ENCODE data around the gene WIPF2.
"Not testable (repeated sequence)": the region's sequence is repeated elsewhere in the genome, so short reads cannot be mapped to it uniquely, and the experiment has no call there.

Gene WIPF2

GRCh38 chr17:40299159-40299757, 80.2 kb downstream of the WIPF2 start:
- not testable (repeated sequence) for DNase-seq

DNA sequence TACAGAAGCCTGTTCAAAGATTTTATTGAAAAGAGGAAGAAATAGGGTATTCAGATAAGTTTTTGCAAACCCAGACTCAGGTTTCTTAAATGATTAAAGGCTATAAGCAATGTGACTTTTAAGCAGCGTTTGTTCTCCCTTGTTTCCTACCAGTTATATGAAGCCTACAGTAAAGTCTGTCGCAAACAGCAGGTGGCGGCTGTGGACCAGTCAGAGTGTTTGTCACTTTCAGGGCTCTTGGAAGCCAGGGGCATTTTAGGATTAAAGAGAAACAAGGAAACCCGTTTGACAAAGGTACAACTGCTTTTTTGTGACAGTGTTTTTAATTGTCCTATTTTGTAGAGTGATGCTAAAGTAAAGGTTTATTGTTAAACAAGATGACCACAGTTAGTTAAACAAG, 82.2 kb downstream of the WIPF2 start:
- no peak for DNase-seq

DNA sequence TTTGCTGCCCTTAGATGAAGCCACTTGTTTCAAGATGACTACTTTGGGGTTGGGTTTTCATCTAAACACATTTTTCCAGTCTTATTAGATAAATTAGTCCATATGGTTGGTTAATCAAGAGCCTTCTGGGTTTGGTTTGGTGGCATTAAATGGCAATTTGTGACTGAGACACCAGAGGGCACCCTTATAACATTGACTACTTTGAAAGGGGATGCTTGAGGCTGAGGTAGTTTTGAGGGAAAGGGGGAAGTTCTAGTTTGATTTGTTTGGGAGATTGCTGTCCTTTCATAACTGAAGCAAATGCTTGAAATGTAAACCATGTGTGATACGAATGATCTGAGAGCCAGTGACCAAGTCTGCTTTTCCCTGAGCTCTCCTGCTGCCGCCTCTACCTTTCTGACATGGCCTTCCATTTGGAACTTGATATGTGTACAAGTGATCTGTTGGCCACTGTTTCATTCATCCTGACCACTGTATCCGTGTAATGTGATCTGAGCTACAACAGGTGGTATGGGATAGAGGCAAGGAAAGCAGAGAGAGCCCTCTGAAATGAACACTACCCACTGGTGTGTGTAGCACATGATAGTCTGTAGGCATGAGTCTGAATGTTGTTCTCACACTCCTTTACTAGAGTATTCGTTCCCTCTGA, 84.0 kb downstream of the WIPF2 start:
- no peak for DNase-seq

DNA sequence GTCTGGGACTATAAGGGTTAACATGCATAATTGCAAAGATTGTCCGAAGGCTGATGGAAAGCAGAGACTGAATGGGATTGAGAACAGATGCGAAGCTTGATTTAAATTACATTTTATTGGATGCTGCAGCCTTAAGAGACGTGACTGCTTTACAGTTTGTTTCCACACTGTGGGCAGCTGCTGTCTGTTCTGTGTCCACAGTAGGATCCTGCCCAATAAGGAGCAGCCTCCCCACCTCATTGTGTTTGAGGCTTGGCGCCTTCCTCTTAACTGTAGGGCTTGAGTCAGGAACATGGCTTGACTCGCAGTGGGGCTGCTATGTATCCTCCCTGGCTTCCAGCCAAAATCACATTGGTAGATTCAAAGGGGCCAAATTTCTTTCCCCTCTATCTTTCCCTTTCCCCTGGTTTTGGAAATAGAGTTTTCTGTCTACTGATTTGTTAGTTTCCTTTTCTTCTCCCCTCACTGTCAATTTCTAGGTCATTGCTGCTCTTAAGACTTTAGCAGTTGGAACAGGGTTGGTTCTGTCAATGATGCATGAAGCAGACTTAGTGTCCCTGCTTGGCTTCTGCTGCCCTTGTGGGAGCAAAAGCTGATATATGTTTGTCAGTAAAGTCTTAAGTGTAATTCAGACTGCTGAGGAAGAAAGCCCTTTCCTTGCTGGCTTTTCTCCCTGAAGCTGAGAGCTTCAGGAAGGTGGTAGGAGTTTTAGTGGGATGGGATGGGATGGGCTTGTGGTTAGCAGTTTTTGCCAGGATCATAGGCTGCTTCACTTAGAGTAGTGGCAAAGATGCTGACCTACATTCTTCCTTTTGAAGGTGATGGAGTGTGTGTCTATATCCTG, 84.8 kb downstream of the WIPF2 start:
- DNase-seq, result no peak

GRCh38 chr17:40304552-40304863, 85.4 kb downstream of the WIPF2 start:
- DNase-seq, result not testable (repeated sequence)

GRCh38 chr17:40304866-40305265, 85.8 kb downstream of the WIPF2 start:
- DNase-seq, result not testable (repeated sequence)

GRCh38 chr17:40306395-40306794, 87.3 kb downstream of the WIPF2 start:
- DNase-seq, result no peak

- no peak for DNase-seq
These were observed 88.1 kb downstream of the WIPF2 start for GRCh38 chr17:40307001-40307730.

- DNase-seq, result no peak
These were observed 88.7 kb downstream of the WIPF2 start for GRCh38 chr17:40307740-40308239.

GRCh38 chr17:40309031-40309948, 90.2 kb downstream of the WIPF2 start, which contains the start of gene RARA:
Gene RARA, plus strand, starts transcription at chr17:40309180. Its CDS starts 22,039 bp downstream, at chr17:40331219.
- no peak for DNase-seq

- no peak for DNase-seq
These were observed 90.9 kb downstream of the WIPF2 start for GRCh38 chr17:40309949-40310510.

DNA sequence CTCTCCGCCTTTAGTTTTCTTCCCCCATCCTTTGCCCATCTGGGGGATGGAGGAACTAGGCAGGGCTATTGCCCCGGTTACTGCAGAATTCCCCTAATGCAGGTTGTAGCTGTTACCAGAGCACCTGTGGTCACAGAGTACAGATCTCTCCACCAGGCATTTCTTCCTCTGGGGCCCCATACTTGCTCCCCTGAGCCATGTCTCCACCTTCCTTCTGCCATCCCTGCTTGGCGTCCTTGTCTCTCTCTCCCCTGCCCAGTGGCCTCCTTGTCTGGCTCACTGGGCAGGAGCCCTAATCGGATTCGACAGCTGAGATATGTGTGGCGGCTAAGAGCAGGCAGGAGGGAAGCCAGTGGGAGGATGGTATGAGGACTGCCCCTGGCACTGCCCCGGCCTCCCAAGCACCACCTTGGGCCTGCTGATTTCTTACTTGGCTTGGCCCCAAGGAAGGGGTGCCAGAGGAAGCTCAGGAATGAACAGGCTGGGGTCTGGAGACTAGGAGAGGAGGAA, 91.8 kb downstream of the WIPF2 start:
- no peak for DNase-seq

DNA sequence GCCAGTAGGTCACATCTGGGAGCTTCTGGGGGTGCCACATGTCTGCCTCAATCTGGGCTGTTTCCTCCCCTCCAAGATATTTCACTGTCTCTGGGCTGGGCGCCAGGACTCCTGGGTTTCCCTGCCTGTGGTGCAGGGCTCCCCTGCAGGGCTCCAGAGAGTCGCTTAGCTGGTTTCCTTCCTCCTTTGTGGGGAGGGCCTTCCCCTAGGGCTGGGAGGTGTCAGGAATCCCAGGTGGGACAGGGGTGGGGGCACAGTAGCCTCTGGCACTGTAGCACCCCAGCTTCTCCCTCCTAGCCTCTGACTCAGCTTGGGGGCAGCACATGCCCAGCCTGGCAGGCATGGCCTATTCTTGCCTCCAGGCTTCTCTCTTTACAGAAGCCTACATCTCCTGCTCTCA, 92.5 kb downstream of the WIPF2 start:
- no peak for DNase-seq

DNA sequence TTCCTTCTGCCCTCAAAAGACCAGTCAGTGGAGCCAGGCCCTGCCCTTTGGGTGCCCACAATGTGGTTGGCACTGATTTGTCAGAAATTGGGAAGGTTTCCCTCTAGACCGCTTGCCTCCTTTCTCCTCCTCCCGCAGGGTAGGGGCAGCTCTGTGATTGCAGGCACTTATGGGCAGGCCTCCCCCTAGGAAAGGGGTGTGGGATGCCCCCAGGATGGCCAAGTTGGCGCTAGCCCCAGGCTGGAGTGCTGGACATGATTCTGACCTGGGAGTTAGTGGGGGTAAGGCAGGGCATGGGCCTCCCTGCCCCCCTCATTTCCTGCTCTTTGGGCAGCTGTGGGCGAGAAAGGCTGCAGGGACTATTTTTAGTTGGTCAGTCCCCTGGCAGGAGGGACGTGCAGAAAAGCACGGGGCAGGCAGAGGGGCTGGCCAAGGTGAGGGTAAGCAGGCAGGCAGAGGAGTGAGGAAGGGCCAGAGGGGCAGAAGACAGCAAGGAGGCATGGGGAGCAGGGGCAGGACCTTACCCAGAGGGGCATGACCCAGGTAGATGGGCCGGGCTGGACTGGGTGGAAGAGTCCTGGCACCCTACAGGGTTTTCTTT, 93.1 kb downstream of the WIPF2 start:
- no peak for DNase-seq

GRCh38 chr17:40312893-40313667, 94.0 kb downstream of the WIPF2 start:
- no peak for DNase-seq

DNA sequence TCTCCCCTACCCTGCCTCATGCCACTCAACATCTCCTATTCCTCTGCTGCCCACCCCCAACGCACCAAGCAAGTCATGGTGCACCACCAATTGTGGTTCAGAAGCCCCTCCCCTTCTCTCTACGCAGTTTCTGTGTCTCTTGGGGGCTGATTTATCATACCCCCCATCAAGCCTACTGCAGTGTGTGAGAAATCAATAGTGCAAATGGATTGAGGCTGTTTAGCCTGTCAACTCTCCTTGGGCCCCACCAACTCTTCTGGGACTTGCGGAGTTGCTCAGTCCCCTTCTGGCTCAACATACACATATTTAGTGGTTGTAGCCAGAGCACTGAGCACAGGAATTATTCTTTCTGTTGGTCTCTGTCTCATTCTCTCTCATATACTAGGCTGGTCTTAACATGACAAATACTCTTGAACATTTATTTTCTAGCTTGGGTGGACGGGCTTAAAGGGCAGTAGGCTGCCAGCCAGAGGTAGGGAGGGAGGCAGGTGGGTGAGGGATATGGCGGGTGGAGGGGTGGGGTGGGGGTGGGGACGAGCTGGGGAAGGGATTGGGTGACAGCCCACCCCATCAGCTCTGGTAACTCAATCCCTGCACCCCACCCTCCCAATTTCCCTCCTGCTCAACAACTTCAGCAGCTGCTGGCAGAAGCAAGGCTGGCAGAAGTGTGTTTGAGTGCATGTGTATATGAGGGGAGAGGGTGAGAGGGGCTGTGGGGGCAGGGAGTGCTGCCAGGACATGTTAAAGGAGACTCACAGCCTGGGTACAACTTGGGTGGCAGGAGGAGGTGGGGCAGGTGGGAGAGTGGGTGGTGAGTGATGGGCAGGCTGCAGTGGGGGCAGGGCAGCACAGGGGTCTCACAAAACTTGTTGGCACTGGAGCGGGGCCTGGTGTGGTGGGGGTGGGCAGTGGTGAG, 94.8 kb downstream of the WIPF2 start:
- no peak for DNase-seq

DNA sequence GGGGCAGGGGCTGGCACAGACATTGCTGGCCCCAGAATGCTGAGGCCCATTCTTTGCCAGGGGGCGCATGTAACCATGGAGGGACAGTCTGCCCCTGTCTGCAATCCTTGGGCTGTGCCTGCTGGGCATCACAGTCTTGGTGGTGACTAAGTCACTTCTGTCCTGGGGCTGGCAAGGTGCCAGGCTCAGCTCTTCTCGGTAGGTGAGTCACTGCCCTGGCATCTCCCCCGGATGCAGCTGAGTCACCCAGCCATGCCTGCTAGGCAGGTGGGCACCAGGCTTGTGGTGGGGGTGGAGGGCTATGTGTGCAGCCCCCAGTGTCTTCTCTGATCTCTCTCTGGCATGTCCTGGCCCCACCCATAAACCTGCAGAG, 95.5 kb downstream of the WIPF2 start:
- peak; percentile 82 for DNase-seq

DNA sequence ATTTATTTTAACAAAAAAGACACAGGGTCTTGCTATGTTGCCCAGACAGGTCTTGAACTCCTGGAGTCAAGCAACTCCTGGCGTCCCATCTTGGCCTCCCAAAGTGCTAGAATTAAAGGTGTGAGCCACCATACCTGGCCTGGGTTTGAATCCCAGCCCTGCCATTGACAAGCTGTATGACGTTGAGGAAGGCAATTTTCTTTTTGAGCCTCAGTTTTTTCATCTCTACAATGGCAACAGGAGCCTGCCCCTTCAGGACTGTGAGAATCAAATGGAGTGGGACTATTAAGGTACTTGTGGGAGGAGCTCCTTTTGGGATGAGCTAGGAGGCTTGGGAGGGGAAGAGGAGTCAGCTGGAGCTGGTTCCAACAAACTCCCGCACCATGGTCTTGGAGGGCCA, 96.1 kb downstream of the WIPF2 start:
- DNase-seq, result no peak
